ENCODE data around the gene C6orf118. TPM values are rescaled to one million over a fixed set of nuclear protein-coding genes. Genes with fewer than 3 reads are reported as not detected.

The C6orf118 gene
- 1.2 TPM for total RNA-seq

DNA sequence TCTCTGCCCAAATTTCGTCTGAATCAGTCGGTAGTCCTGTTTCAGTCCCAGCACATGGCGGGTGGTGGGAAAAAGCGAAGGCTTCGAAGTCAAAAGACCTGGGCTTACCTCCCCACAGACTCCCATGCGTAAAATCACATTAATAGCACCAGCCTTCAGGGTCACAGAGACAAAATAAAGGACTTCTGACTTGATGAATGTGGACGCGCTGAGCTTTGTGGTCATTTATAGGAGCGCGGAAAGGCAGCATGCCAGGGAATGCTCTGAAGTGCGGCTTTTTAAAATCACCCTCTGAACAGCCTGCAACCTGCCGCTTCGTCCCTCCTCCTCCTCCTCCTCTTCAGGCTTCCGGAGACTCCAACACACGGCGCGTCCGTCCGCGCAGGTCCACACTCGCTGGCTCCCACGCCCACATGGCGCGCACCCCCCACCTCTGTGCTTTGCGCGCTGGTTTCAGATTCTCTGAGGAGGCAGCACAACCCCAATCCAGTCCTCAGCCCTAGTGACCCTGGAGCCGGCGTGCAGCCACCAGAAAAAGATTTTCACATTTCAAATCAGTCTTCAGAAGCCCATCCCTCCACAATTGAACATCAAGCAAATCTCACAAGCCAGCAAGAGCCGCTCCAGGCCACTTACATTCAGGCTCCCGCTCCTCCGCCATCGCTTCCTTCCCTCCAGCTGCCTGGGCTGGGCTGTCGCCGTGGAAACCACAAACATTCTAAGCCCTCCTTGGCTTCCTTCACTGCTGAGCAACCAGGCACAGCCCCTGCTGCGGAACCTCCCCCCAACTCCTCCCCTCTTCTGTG, at the start of gene C6orf118:
Gene C6orf118, minus strand, starts transcription at position 680 of the 806 bp plus-strand sequence. Its CDS starts 19 bp downstream, at position 661.

